BLaER1 treated with 17β-estradiol and CSF1 and Interleukin-3, amounts not matched to agents 10 nM and 100 nM (cell line): ENCODE results near the gene SLC23A2.

Source experiments
- H3K27ac ChIP-seq, 11 experiments: shearing (Covaris generic); formaldehyde crosslinking; 2 replicates each; pipeline ENCODE4 v1.8.1; 2022
- H3K27me3 ChIP-seq, 11 experiments: shearing (Covaris generic); formaldehyde crosslinking; 2 replicates each; pipeline ENCODE4 v1.8.1; 2022
- H3K36me3 ChIP-seq, 11 experiments: shearing (Covaris generic); formaldehyde crosslinking; 2 replicates each; pipeline ENCODE4 v1.8.1; 2022
- H3K4me1 ChIP-seq, 10 experiments: shearing (Covaris generic); formaldehyde crosslinking; 2 replicates each; pipeline ENCODE4 v1.8.1; 2022
- H3K4me2 ChIP-seq, 11 experiments: shearing (Covaris generic); formaldehyde crosslinking; 2 replicates each; pipeline ENCODE4 v1.8.1; 2022
- H3K4me3 ChIP-seq, 10 experiments: shearing (Covaris generic); formaldehyde crosslinking; 2 replicates each; pipeline ENCODE4 v1.8.1; 2022
- H3K9ac ChIP-seq, 11 experiments: shearing (Covaris generic); formaldehyde crosslinking; 2 replicates each; pipeline ENCODE4 v1.8.1; 2022
- H3K9me3 ChIP-seq, 11 experiments: shearing (Covaris generic); formaldehyde crosslinking; replicated peaks in 1 of 11; 2 replicates each; pipeline ENCODE4 v1.8.1; 2022
- H4K20me1 ChIP-seq, 11 experiments: shearing (Covaris generic); formaldehyde crosslinking; 2 replicates each; pipeline ENCODE4 v1.8.1; 2022
- Cebpa-rat ChIP-seq, 11 experiments: shearing (Covaris generic); IDR thresholded peaks; 2 replicates each; pipeline ENCODE4 v1.8.1; 2022

The SLC23A2 gene

GRCh38 chr20:4950437-4950836 is 50.9 kb downstream of the SLC23A2 start:
- H3K27ac ChIP-seq = 0 out of 22 replicates have a peak overlapping the region, but pooled peaks of 1 of the 11 experiments have one; percentile 0
- H3K4me1 ChIP-seq = peaks cover 0 to 66% (median 2%) of the 10 kb centered on the region in 10 experiments; a peak in 9 of 20 replicates
- peak overlapping the region in 3 of 11 experiments; percentile 17 to 27 (median 18); a peak in 3 of 22 replicates for H3K4me2 ChIP-seq
- H3K27me3 ChIP-seq = no peaks in the 10 kb centered on the region
- peaks cover 9 to 23% (median 21%) of the 10 kb centered on the region in 11 experiments; a peak in 20 of 22 replicates for H3K9me3 ChIP-seq
- peak overlapping the region in 1 of 11 experiments; percentile 0; a peak in 1 of 22 replicates for H3K9ac ChIP-seq
- H3K36me3 ChIP-seq = peaks cover 22 to 64% (median 44%) of the 10 kb centered on the region in 11 experiments
- no peak for TF ChIP-seq Cebpa-rat (IDR thresholded peaks at IDR 0.05)
- no peak overlapping the region for H3K4me3 ChIP-seq
- peaks cover 16 to 87% (median 31%) of the 10 kb centered on the region in 11 experiments; a peak in 20 of 22 replicates for H4K20me1 ChIP-seq

GRCh38 chr20:4949833-4950178 is 51.5 kb downstream of the SLC23A2 start:
- peaks cover 0 to 72% (median 2%) of the 10 kb centered on the region in 10 experiments; a peak in 9 of 20 replicates for H3K4me1 ChIP-seq
- no peak overlapping the region for H3K4me3 ChIP-seq
- peaks cover 9 to 23% (median 21%) of the 10 kb centered on the region in 11 experiments; a peak in 20 of 22 replicates for H3K9me3 ChIP-seq
- peak overlapping the region in 3 of 11 experiments; percentile 18 to 36 (median 27); a peak in 6 of 22 replicates for H3K4me2 ChIP-seq
- no peak overlapping the region for H3K9ac ChIP-seq
- no peaks in the 10 kb centered on the region for H3K27me3 ChIP-seq
- peaks cover 22 to 62% (median 44%) of the 10 kb centered on the region in 11 experiments for H3K36me3 ChIP-seq
- no peak overlapping the region for H3K27ac ChIP-seq
- TF ChIP-seq Cebpa-rat (IDR thresholded peaks at IDR 0.05) = no peak
- H4K20me1 ChIP-seq = peaks cover 16 to 85% (median 32%) of the 10 kb centered on the region in 11 experiments; a peak in 20 of 22 replicates

- Histone ChIP-seq H3K9ac (peak overlapping the region in 4 of 11 experiments; percentile 5 to 65 (median 32); a peak in 6 of 22 replicates), H3K36me3 (peaks cover 19 to 55% (median 39%) of the 10 kb centered on the region in 11 experiments), H3K4me3 (no peak overlapping the region), H3K4me2 (peak overlapping the region in 3 of 11 experiments; percentile 66 to 82 (median 78); a peak in 6 of 22 replicates), H3K9me3 (peaks cover 8 to 15% (median 14%) of the 10 kb centered on the region in 11 experiments; a peak in 20 of 22 replicates), H4K20me1 (peaks cover 19 to 88% (median 40%) of the 10 kb centered on the region in 11 experiments; a peak in 20 of 22 replicates), H3K27me3 (no peaks in the 10 kb centered on the region), H3K27ac (peak overlapping the region in 3 of 11 experiments; percentile 44 to 79 (median 65); a peak in 5 of 22 replicates), H3K4me1 (peaks cover 0 to 90% (median 7%) of the 10 kb centered on the region in 10 experiments; a peak in 16 of 20 replicates)
- no peak for TF ChIP-seq Cebpa-rat (IDR thresholded peaks at IDR 0.05)
Measured at GRCh38 chr20:4947817-4948559, 53.3 kb downstream of the SLC23A2 start.

DNA sequence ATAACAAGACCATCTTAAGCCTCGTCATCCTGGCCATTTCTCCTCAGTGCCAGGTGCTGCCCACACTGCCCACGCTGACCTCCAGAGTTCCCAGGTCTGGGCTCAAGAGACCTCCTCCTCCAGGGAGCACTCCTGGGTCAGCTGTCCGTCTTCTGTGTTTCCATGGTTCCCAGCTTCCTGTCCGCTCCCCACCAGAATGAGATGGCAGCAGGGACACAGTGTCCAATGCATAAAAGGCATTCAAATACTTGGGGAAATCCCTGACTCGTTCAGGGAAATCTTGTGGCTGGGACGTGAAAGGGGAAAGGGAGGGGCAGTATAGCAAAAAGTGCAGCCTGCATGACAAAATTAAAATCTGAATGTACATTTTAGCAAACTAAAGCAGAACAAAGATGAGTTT is 54.3 kb downstream of the SLC23A2 start:
- no peak for TF ChIP-seq Cebpa-rat (IDR thresholded peaks at IDR 0.05)
- Histone ChIP-seq H4K20me1 (peaks cover 19 to 92% (median 47%) of the 10 kb centered on the region in 11 experiments; a peak in 20 of 22 replicates), H3K4me2 (peak overlapping the region in 3 of 11 experiments; percentile 66 to 82 (median 78); a peak in 6 of 22 replicates), H3K9ac (peak overlapping the region in 2 of 11 experiments; percentile 17 to 47; a peak in 2 of 22 replicates), H3K27ac (peak overlapping the region in 3 of 11 experiments; percentile 44 to 79 (median 65); a peak in 5 of 22 replicates), H3K4me1 (peaks cover 9 to 100% (median 17%) of the 10 kb centered on the region in 10 experiments), H3K9me3 (peaks cover 0 to 5% (median 4%) of the 10 kb centered on the region in 11 experiments; a peak in 18 of 22 replicates), H3K27me3 (no peaks in the 10 kb centered on the region), H3K36me3 (peaks cover 9 to 45% (median 29%) of the 10 kb centered on the region in 11 experiments; a peak in 20 of 22 replicates), H3K4me3 (no peak overlapping the region)

- H3K36me3 ChIP-seq = peaks cover 6 to 41% (median 25%) of the 10 kb centered on the region in 11 experiments; a peak in 19 of 22 replicates
- no peak overlapping the region for H3K4me3 ChIP-seq
- H3K4me2 ChIP-seq = peak overlapping the region in 3 of 11 experiments; percentile 66 to 82 (median 78); a peak in 7 of 22 replicates
- H4K20me1 ChIP-seq = peaks cover 19 to 92% (median 47%) of the 10 kb centered on the region in 11 experiments; a peak in 20 of 22 replicates
- peaks cover 13 to 100% (median 20%) of the 10 kb centered on the region in 10 experiments for H3K4me1 ChIP-seq
- peak overlapping the region in 1 of 11 experiments; percentile 29; a peak in 1 of 22 replicates for H3K9ac ChIP-seq
- H3K27ac ChIP-seq = peak overlapping the region in 3 of 11 experiments; percentile 14 to 65 (median 57); a peak in 5 of 22 replicates
- no peaks in the 10 kb centered on the region for H3K27me3 ChIP-seq
- H3K9me3 ChIP-seq = peaks cover 0 to 1% (median 0%) of the 10 kb centered on the region in 11 experiments; a peak in 3 of 22 replicates
- TF ChIP-seq Cebpa-rat (IDR thresholded peaks at IDR 0.05) = no peak
Measured at GRCh38 chr20:4946585-4946984, 54.7 kb downstream of the SLC23A2 start.

DNA sequence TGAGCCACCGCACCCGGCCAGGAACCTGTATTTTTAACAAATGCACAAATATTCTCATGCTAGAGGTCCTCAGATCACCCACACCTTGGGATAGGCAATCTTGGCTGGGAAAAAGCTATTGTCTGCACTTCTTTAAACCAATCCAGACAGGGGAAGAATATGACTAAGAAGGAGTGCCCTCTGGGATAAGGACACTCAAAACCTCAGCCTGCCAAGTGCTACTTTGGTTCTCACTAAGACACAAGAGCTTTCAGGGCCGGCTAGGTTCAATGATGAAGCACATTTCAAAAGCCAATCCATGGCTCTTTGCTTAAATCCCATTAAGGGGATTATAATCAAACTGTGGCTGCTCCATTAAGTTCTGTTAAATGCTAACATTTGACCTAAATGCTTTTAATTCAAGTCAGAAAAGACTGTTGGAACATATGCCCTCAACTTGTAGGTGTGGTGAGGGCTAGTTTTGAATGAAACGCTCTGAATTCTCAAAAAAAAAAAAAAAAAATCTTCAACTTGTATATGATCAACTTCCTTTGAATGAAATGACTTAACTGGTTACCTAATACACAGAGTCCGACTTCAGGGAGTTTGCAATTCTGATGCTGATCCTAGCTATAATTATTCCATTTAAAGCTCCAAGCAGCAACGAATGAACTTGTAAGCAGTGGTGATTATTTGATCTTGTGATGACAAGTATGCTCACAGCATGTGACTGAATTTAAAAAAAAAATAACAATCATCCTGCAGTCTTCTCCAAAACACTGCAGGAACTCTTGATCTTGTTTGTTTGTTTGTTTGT is 56.6 kb downstream of the SLC23A2 start:
- Histone ChIP-seq H3K9ac (peak overlapping the region in 1 of 11 experiments; percentile 23; a peak in 1 of 22 replicates), H3K9me3 (no peaks in the 10 kb centered on the region), H3K27me3 (no peaks in the 10 kb centered on the region)

DNA sequence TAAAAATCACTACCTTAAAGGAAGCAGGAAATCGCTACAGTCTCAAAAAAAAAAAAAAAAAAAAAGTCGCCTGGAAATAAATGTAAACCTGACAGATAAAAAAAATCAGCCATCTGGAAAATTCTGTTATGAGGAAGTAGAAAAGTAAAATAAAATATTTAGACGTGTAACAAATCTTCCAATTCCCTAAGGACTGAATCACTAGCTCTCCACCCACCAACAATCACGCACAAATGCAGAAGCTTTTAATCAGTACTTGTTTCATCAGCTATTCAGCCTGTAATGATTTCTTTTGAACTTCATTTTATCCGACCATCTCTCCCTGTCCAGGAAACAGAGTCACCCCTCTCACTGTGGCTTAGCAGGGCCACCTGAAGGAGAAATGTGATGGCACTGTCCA is 59.0 kb downstream of the SLC23A2 start:
- Histone ChIP-seq H4K20me1 (peaks cover 5 to 92% (median 40%) of the 10 kb centered on the region in 11 experiments; a peak in 18 of 22 replicates), H3K4me3 (no peak overlapping the region), H3K27ac (peak overlapping the region in 6 of 11 experiments; percentile 7 to 69 (median 26); a peak in 9 of 22 replicates), H3K4me2 (peak overlapping the region; percentile 32 to 85 (median 49)), H3K27me3 (no peaks in the 10 kb centered on the region), H3K9me3 (no peaks in the 10 kb centered on the region), H3K4me1 (peaks cover 23 to 68% (median 28%) of the 10 kb centered on the region in 10 experiments), H3K9ac (peak overlapping the region in 5 of 11 experiments; percentile 2 to 56 (median 16); a peak in 5 of 22 replicates), H3K36me3 (peaks cover 10 to 30% (median 20%) of the 10 kb centered on the region in 11 experiments; a peak in 16 of 22 replicates)
- no peak for TF ChIP-seq Cebpa-rat (IDR thresholded peaks at IDR 0.05)

More for the DNA sequence above, 56.6 kb downstream of the SLC23A2 start:
- H3K36me3 ChIP-seq = peaks cover 8 to 48% (median 29%) of the 10 kb centered on the region in 11 experiments; a peak in 20 of 22 replicates
- peaks cover 12 to 92% (median 38%) of the 10 kb centered on the region in 11 experiments; a peak in 18 of 22 replicates for H4K20me1 ChIP-seq
- peak overlapping the region in 3 of 11 experiments; percentile 30 to 82 (median 78); a peak in 4 of 22 replicates for H3K4me2 ChIP-seq
- peak overlapping the region in 3 of 11 experiments; percentile 2 to 58 (median 41); a peak in 3 of 22 replicates for H3K27ac ChIP-seq
- TF ChIP-seq Cebpa-rat (IDR thresholded peaks at IDR 0.05) = no peak
- peaks cover 23 to 92% (median 29%) of the 10 kb centered on the region in 10 experiments for H3K4me1 ChIP-seq
- H3K4me3 ChIP-seq = no peak overlapping the region
